HCT116 (cell line): ENCODE results near the gene UBE2H. TPM values are rescaled to one million over a fixed set of nuclear protein-coding genes. Genes with fewer than 3 reads are reported as not detected.

Experiments
- ATAC-seq: fragments of 200-7000 bp; cut with Tn5 transposase; 2 replicates; pipeline ENCODE4 v1.9.1; 2020; ENCODE audit warnings: mild to moderate bottlenecking, moderate library complexity
- BruUV-seq: library from RNA; stranded (reverse); fragments of 400-500 nt; replicated peaks from 2 replicates; lab custom pipeline; 2021; lab: Mats Ljungman, UMichigan
- CTCF ChIA-PET: fragments of 300-600 bp; sonication (Branson Sonifier 250); formaldehyde crosslinking; loops from one replicate; lab custom pipeline; 2021; ENCODE audit warnings: antibody characterized with exemption; lab: Charles Lee
- POLR2A ChIA-PET: fragments of 300-600, 350-600 bp; sonication (Branson Sonifier 250); formaldehyde crosslinking; loops from one replicate; lab custom pipeline; 2021; ENCODE audit warnings: antibody characterized with exemption; lab: Charles Lee
- RAD21 ChIA-PET, 2 experiments: fragments of 300-600 bp; sonication (Branson Sonifier 250); formaldehyde crosslinking; loops; one replicate each; lab custom pipeline; 2023; ENCODE audit warnings: low total read pairs in 2 of 2; ENCODE audit not compliant: uncharacterized antibody in 2 of 2, unreplicated experiment in 2 of 2, low non-redundant PET in 1 of 2; lab: Charles Lee
- DNase-seq: peaks from one replicate; pipeline ENCODE4 v3.0.0-alpha.2; 2010; ENCODE audit warnings: low read depth, low spot score
- H2AFZ ChIP-seq: fragments of 200-600 bp; shearing (Covaris generic), sonication (generic); 2 replicates; pipeline ENCODE4 v1.6.1; 2017; ENCODE audit warnings: low read depth, mixed run types, mixed read lengths, antibody characterized with exemption, low read length; ENCODE audit not compliant: poor library complexity, severe bottlenecking
- H3K27ac ChIP-seq: 2 replicates; pipeline ENCODE4 v1.5.1; 2012; ENCODE audit warnings: low read depth, low read length
- H3K27me3 ChIP-seq: fragments of 200-600 bp; sonication (generic); 2 replicates; pipeline ENCODE4 v1.6.1; 2016; ENCODE audit warnings: mixed run types, low read length, mixed read lengths; ENCODE audit not compliant: insufficient read depth
- H3K36me3 ChIP-seq, 2 experiments: fragments of 200-500 bp in 1 of 2; fragments of 200-600 bp in 1 of 2; sonication (Bioruptor generic) in 1 of 2; sonication (generic) in 1 of 2; 2 replicates each; pipeline versions ENCODE4 v1.5.1 to v1.6.1; 2014 to 2016; ENCODE audit warnings: low read length in 2 of 2, inconsistent platforms in 1 of 2, mixed read lengths in 1 of 2, mixed run types in 1 of 2; ENCODE audit not compliant: insufficient read depth in 2 of 2, control insufficient read depth in 1 of 2
- H3K4me1 ChIP-seq, 2 experiments: fragments of 200-600 bp in 1 of 2; sonication (generic) in 1 of 2; 2 replicates each; pipeline versions ENCODE4 v1.5.1 to v1.6.1; 2012 to 2017; ENCODE audit warnings: low read length in 2 of 2, inconsistent platforms in 1 of 2, mild to moderate bottlenecking in 1 of 2, mixed read lengths in 1 of 2, mixed run types in 1 of 2, moderate library complexity in 1 of 2; ENCODE audit not compliant: insufficient read depth in 2 of 2, control insufficient read depth in 1 of 2
- H3K4me2 ChIP-seq: fragments of 200-600 bp; sonication (generic); 2 replicates; pipeline ENCODE4 v1.6.1; 2017; ENCODE audit warnings: mixed run types, low read length, mixed read lengths
- H3K4me3 ChIP-seq, 2 experiments: fragments of 200-600 bp in 1 of 2; sonication (generic) in 1 of 2; replicated peaks in 1 of 2; 2 replicates each; pipeline ENCODE4 v1.5.1; 2011 to 2016; ENCODE audit warnings: low read length in 2 of 2, control low read depth in 1 of 2, low read depth in 1 of 2, mild to moderate bottlenecking in 1 of 2, mixed read lengths in 1 of 2, mixed run types in 1 of 2
- H3K79me2 ChIP-seq: fragments of 200-600 bp; sonication (generic); 2 replicates; pipeline ENCODE4 v1.6.1; 2017; ENCODE audit warnings: mild to moderate bottlenecking, mixed run types, low read length, moderate library complexity, mixed read lengths; ENCODE audit not compliant: insufficient read depth
- H3K9ac ChIP-seq: fragments of 200-600 bp; sonication (generic); 2 replicates; pipeline ENCODE4 v1.6.1; 2016; ENCODE audit warnings: low read length, mixed read lengths
- H3K9me2 ChIP-seq: fragments of 200-600 bp; sonication (generic), shearing (Covaris generic); 2 replicates; pipeline ENCODE4 v1.6.1; 2017; ENCODE audit warnings: mixed run types, mild to moderate bottlenecking, moderate library complexity; ENCODE audit not compliant: insufficient read depth
- H3K9me3 ChIP-seq, 2 experiments: fragments of 200-500 bp in 1 of 2; fragments of 200-600 bp in 1 of 2; sonication (Bioruptor generic) in 1 of 2; sonication (generic) in 1 of 2; 2 replicates each; pipeline ENCODE4 v1.6.1; 2014 to 2017; ENCODE audit warnings: low read length in 2 of 2, mixed read lengths in 2 of 2, inconsistent platforms in 1 of 2, low read depth in 1 of 2, mild to moderate bottlenecking in 1 of 2, mixed run types in 1 of 2, moderate library complexity in 1 of 2; ENCODE audit not compliant: control insufficient read depth in 1 of 2, insufficient read depth in 1 of 2
- H4K20me1 ChIP-seq: fragments of 200-600 bp; sonication (generic), shearing (Covaris generic); 2 replicates; pipeline ENCODE4 v1.6.1; 2017; ENCODE audit warnings: mixed run types, mild to moderate bottlenecking, moderate library complexity; ENCODE audit not compliant: insufficient read depth
- ATF3 ChIP-seq: IDR thresholded peaks from 2 replicates; pipeline ENCODE4 v1.6.1; 2012
- CBX3 ChIP-seq: IDR thresholded peaks from 2 replicates; pipeline ENCODE4 v1.6.1; 2012; ENCODE audit warnings: low read depth
- CTCF ChIP-seq, 3 experiments: fragments of 200-600 bp in 1 of 3; sonication (generic) in 1 of 3; IDR thresholded peaks in 2 of 3; conservative IDR thresholded peaks in 1 of 3; 2 replicates each; pipeline ENCODE4 v1.5.1; 2012 to 2017; ENCODE audit warnings: low read depth in 2 of 3, low read length in 2 of 3, antibody characterized with exemption in 1 of 3, borderline replicate concordance in 1 of 3, control low read depth in 1 of 3, mild to moderate bottlenecking in 1 of 3, mixed read lengths in 1 of 3, mixed run types in 1 of 3, moderate library complexity in 1 of 3; ENCODE audit not compliant: insufficient read depth in 1 of 3
- EGR1 ChIP-seq: IDR thresholded peaks from 2 replicates; pipeline ENCODE4 v1.6.1; 2012; ENCODE audit warnings: low read depth
- EZH2phosphoT487 ChIP-seq: fragments of 200-600 bp; IDR thresholded peaks from 2 replicates; pipeline ENCODE4 v1.6.1; 2018; ENCODE audit warnings: antibody characterized with exemption, borderline replicate concordance
- FOSL1 ChIP-seq: IDR thresholded peaks from 2 replicates; pipeline ENCODE4 v1.6.1; 2012; ENCODE audit warnings: low read depth
- JUND ChIP-seq: IDR thresholded peaks from 2 replicates; pipeline ENCODE4 v1.6.1; 2012
- POLR2AphosphoS5 ChIP-seq: IDR thresholded peaks from 2 replicates; pipeline ENCODE4 v1.6.1; 2011; ENCODE audit warnings: mild to moderate bottlenecking, low read depth, low read length, moderate library complexity
- RAD21 ChIP-seq: IDR thresholded peaks from 2 replicates; pipeline ENCODE4 v1.6.1; 2012; ENCODE audit warnings: low read depth, mild to moderate bottlenecking
- YY1 ChIP-seq: IDR thresholded peaks from 2 replicates; pipeline ENCODE4 v1.6.1; 2011; ENCODE audit warnings: low read length, low read depth, moderate library complexity, mild to moderate bottlenecking; ENCODE audit not compliant: insufficient replicate concordance; ENCODE audit errors: extremely low read depth
- ZBTB33 ChIP-seq: IDR thresholded peaks from 2 replicates; pipeline ENCODE4 v1.6.1; 2011; ENCODE audit warnings: mild to moderate bottlenecking, low read length, moderate library complexity; ENCODE audit not compliant: insufficient replicate concordance; ENCODE audit errors: extremely low read depth
- intact Hi-C: fragments of 100-400 bp; cut with micrococcal nuclease; formaldehyde crosslinking; loops from 2 replicates; pipeline ENCODE4 v1.10.0; 2022
- total RNA-seq: library from RNA; stranded (reverse); gene quantifications from one replicate; pipeline ENCODE4 v1.2.1, GENCODE V29; 2021; ENCODE audit not compliant: unreplicated experiment

UBE2H gene
- total RNA-seq, 1 experiment from 2014 or later = 117 TPM

GRCh38 chr7:129780974-129781927, 171.5 kb downstream of the UBE2H start:
- CTCF ChIA-PET = interaction anchor here (1.4 kb wide), 1 partner anchor 44 kb away, joined by 5 read pairs; no protein-coding TSS in a partner anchor
- BruUV-seq = TSS peak; percentile 37
- H3K4me1 ChIP-seq = peaks cover 20 to 29% of the 10 kb centered on the region in 2 experiments

More at GRCh38 chr7:129780974-129781927, 171.5 kb downstream of the UBE2H start:
- no peaks in the 10 kb centered on the region for H3K27me3 ChIP-seq
- POLR2A ChIA-PET = interaction anchor here (1.0 to 1.1 kb wide), 3 partner anchors 9 to 44 kb away, joined by 3 to 5 read pairs (median 4); no protein-coding TSS in a partner anchor
- intact Hi-C loops = loop anchor here (2.0 kb wide), 1 partner anchor 44 kb away; no protein-coding TSS in a partner anchor
- peak overlapping the region; percentile 84 to 87 for H3K4me3 ChIP-seq
- peaks cover 27% of the 10 kb centered on the region for H3K79me2 ChIP-seq
- H3K27ac ChIP-seq = peak overlapping the region; percentile 76
- no peaks in the 10 kb centered on the region for H3K9me2 ChIP-seq
- peak overlapping the region; percentile 76 for H3K9ac ChIP-seq
- DNase-seq = peak; percentile 7
- TF ChIP-seq YY1 = no peak
- TF ChIP-seq ZBTB33 = no peak
- no peak for TF ChIP-seq POLR2AphosphoS5
- TF ChIP-seq EZH2phosphoT487 = no peak
- no peak for TF ChIP-seq JUND
- TF ChIP-seq CBX3 = no peak
- no peak for TF ChIP-seq ATF3
- no peak for TF ChIP-seq EGR1
- TF ChIP-seq RAD21 = no peak
- TF ChIP-seq FOSL1 = no peak
- no peak for TF ChIP-seq CTCF (IDR thresholded peaks at IDR 0.05 in 2 of 3, conservative IDR thresholded peaks at IDR 0.05 in 1 of 3; ENCODE audit: borderline replicate concordance in 1 of 3, insufficient read depth in 1 of 3, low read depth in 2 of 3, low read length in 2 of 3)
- TF ChIP-seq, all 23 proteins: peak for 0
- H3K36me3 ChIP-seq = no peaks in the 10 kb centered on the region
- no peaks in the 10 kb centered on the region for H3K9me3 ChIP-seq
- peak overlapping the region; percentile 82 for H3K4me2 ChIP-seq
- no peaks in the 10 kb centered on the region for H4K20me1 ChIP-seq
- H2AFZ ChIP-seq = no peak overlapping the region
- peak; percentile 23 for ATAC-seq
- RAD21 ChIA-PET = no interaction called here
